ENCODE data around the gene CD99L2. TPM values are rescaled to one million over a fixed set of nuclear protein-coding genes. Genes with fewer than 3 reads are reported as not detected.

CD99L2 gene
- total RNA-seq, 4 donors from 2014 or later, result 56.8 to 88.6 (median 77.6) TPM

- Histone ChIP-seq H3K36me3 (peaks cover 0 to 42% of the 10 kb centered on the region in 2 donors), H3K4me3 (no peak overlapping the region), H3K27me3 (no peaks in the 10 kb centered on the region), H3K9me3 (no peaks in the 10 kb centered on the region), H3K4me1 (peaks cover 0 to 10% (median 0%) of the 10 kb centered on the region in 3 donors), H3K27ac (no peak overlapping the region)
- TF ChIP-seq POLR2AphosphoS5 (IDR thresholded peaks at IDR 0.05) (no peak), CTCF (IDR thresholded peaks at IDR 0.05) (no peak), EP300 (IDR thresholded peaks at IDR 0.05) (no peak), POLR2A (IDR thresholded peaks at IDR 0.05) (no peak)
- ATAC-seq, result no peak
- WGBS, 2 donors (ENCODE audit: low coverage in 1 of 2), result 78 to 82% methylated on average over 3 to 6 of the region's 14 CpGs
Observed at GRCh38 chrX:150774798-150775568, 123.5 kb downstream of the CD99L2 start.

GRCh38 chrX:150773634-150774033, 124.8 kb downstream of the CD99L2 start:
- peaks cover 0 to 10% (median 0%) of the 10 kb centered on the region in 3 donors for H3K4me1 ChIP-seq
- H3K4me3 ChIP-seq, result no peak overlapping the region
- 60 to 64% methylated on average over 2 to 4 of the region's 4 CpGs for WGBS, 2 donors (ENCODE audit: low coverage in 1 of 2)
- no peak overlapping the region for H3K27ac ChIP-seq
- H3K9me3 ChIP-seq, result no peaks in the 10 kb centered on the region
- H3K27me3 ChIP-seq, result no peaks in the 10 kb centered on the region
- H3K36me3 ChIP-seq, result peaks cover 0 to 55% of the 10 kb centered on the region in 2 donors
- no peak for TF ChIP-seq CTCF (IDR thresholded peaks at IDR 0.05)
- TF ChIP-seq POLR2AphosphoS5 (IDR thresholded peaks at IDR 0.05), result no peak
- no peak for TF ChIP-seq POLR2A (IDR thresholded peaks at IDR 0.05)
- no peak for ATAC-seq

GRCh38 chrX:150773117-150773516, 125.4 kb downstream of the CD99L2 start:
- H3K27me3 ChIP-seq, result no peaks in the 10 kb centered on the region
- WGBS, 2 donors (ENCODE audit: low coverage in 1 of 2), result 71 to 80% methylated on average over 1 to 3 of the region's 8 CpGs
- H3K36me3 ChIP-seq, result peaks cover 0 to 60% of the 10 kb centered on the region in 2 donors
- H3K27ac ChIP-seq, result no peak overlapping the region
- no peak for ATAC-seq
- no peaks in the 10 kb centered on the region for H3K9me3 ChIP-seq
- TF ChIP-seq POLR2A (IDR thresholded peaks at IDR 0.05) (no peak), CTCF (IDR thresholded peaks at IDR 0.05) (no peak), POLR2AphosphoS5 (IDR thresholded peaks at IDR 0.05) (no peak), EP300 (IDR thresholded peaks at IDR 0.05) (no peak)
- H3K4me3 ChIP-seq, result no peak overlapping the region
- peaks cover 0 to 10% (median 0%) of the 10 kb centered on the region in 3 donors for H3K4me1 ChIP-seq

GRCh38 chrX:150772150-150772970, 126.1 kb downstream of the CD99L2 start:
- Histone ChIP-seq H3K4me1 (peaks cover 0 to 10% (median 0%) of the 10 kb centered on the region in 3 donors), H3K4me3 (no peak overlapping the region), H3K36me3 (peaks cover 0 to 60% of the 10 kb centered on the region in 2 donors), H3K9me3 (no peaks in the 10 kb centered on the region), H3K27ac (no peak overlapping the region), H3K27me3 (no peaks in the 10 kb centered on the region)
- ATAC-seq, result peak; percentile 65
- TF ChIP-seq EP300 (IDR thresholded peaks at IDR 0.05), result no peak
- TF ChIP-seq CTCF (IDR thresholded peaks at IDR 0.05), result peak in 3 of 4 experiments; percentile 83 to 84 (median 83)
- TF ChIP-seq POLR2A (IDR thresholded peaks at IDR 0.05), result no peak
- no peak for TF ChIP-seq POLR2AphosphoS5 (IDR thresholded peaks at IDR 0.05)
- WGBS, 2 donors (ENCODE audit: low coverage in 1 of 2), result 83% methylated on average over 6 of the region's 26 CpGs; no CpG with 5 or more reads in 1 of the 2 donors

All from gastroesophageal sphincter (tissue), 4 donors.